ENCODE data around the gene GALNT1.

DNA sequence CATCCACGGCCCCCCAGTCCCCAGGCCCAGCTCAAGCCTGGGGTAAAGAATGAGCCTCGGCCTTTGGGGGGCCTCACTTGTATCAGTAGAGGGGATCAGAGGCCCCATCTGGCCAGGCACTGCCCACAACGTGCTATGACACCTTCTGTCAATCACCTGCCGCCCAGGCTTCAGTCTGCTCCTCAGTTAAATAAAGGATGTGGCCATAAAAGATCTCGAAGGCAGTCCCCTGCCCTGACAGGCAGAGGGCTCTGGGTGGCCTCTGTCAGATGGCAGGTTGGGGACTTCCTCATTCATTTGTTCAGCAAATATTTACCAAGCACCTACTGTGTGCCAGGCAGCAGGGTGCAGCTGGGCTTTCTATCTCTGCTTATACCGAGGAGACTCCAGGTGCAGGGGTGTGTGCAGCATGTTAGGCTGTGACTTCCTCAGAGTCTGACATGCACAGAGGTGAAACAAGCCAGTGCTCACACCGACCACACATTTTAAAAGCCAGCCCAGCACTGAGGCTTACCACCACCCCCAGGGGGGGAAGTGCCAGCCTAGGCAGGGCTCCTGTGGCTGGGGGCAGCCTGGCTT is 166.4 kb downstream of the GALNT1 start:
- TF ChIP-seq POLR2A (IDR thresholded peaks at IDR 0.05; ENCODE audit: extremely low read depth, insufficient read length) (no peak), MYC (IDR thresholded peaks at IDR 0.05; ENCODE audit: low read depth, low read length) (no peak)
